DMS153 treated with DMSO at 0.1 percent for 48 hours (cell line): ENCODE measurements around the gene PLCL1.

Experiments
- DNase-seq: peaks from one replicate; lab custom pipeline; 2025; ENCODE audit not compliant: unreplicated experiment; lab: John Stamatoyannopoulos, UW

The PLCL1 gene

GRCh38 chr2:197920592-197921201 lies 116.3 kb downstream of the PLCL1 start:
- DNase-seq, result no peak

GRCh38 chr2:197924483-197924882 lies 120.1 kb downstream of the PLCL1 start:
- no peak for DNase-seq

- no peak for DNase-seq
These were observed 120.8 kb downstream of the PLCL1 start for GRCh38 chr2:197925204-197925603.

- DNase-seq, result no peak
These were observed 121.6 kb downstream of the PLCL1 start for GRCh38 chr2:197925976-197926375.

GRCh38 chr2:197926673-197927072 lies 122.3 kb downstream of the PLCL1 start:
- no peak for DNase-seq

- DNase-seq, result no peak
These were observed 123.6 kb downstream of the PLCL1 start for GRCh38 chr2:197927994-197928393.

GRCh38 chr2:197929008-197929885 lies 124.9 kb downstream of the PLCL1 start:
- no peak for DNase-seq

GRCh38 chr2:197929886-197930227 lies 125.5 kb downstream of the PLCL1 start:
- DNase-seq, result no peak

- no peak for DNase-seq
These were observed 126.3 kb downstream of the PLCL1 start for GRCh38 chr2:197930570-197931278.

- DNase-seq, result no peak
These were observed 127.4 kb downstream of the PLCL1 start for GRCh38 chr2:197931661-197932312.

GRCh38 chr2:197932374-197932773 lies 128.0 kb downstream of the PLCL1 start:
- DNase-seq, result no peak

GRCh38 chr2:197934261-197934933 lies 130.0 kb downstream of the PLCL1 start:
- DNase-seq, result no peak

GRCh38 chr2:197934934-197935289 lies 130.5 kb downstream of the PLCL1 start:
- DNase-seq, result no peak

GRCh38 chr2:197937814-197938213 lies 133.4 kb downstream of the PLCL1 start:
- no peak for DNase-seq

- DNase-seq, result no peak
These were observed 134.2 kb downstream of the PLCL1 start for GRCh38 chr2:197938555-197938954.

GRCh38 chr2:197939787-197940186 lies 135.4 kb downstream of the PLCL1 start:
- DNase-seq, result no peak

GRCh38 chr2:197940382-197940781 lies 136.0 kb downstream of the PLCL1 start:
- no peak for DNase-seq

GRCh38 chr2:197941715-197942114 lies 137.3 kb downstream of the PLCL1 start:
- no peak for DNase-seq

GRCh38 chr2:197943731-197944130 lies 139.3 kb downstream of the PLCL1 start:
- no peak for DNase-seq

- DNase-seq, result no peak
These were observed 140.2 kb downstream of the PLCL1 start for GRCh38 chr2:197944416-197945096.
